SKM-1 treated with dmso at 0.1 percent for 144 hours (cell line): ENCODE data around the gene LOXL3.
A peak's percentile ranks its signal among the peaks of the same experiment; 100 is the strongest.

Experiments
- DNase-seq: peaks from one replicate; lab custom pipeline; 2025; ENCODE audit not compliant: unreplicated experiment; lab: John Stamatoyannopoulos, UW

The LOXL3 gene

DNA sequence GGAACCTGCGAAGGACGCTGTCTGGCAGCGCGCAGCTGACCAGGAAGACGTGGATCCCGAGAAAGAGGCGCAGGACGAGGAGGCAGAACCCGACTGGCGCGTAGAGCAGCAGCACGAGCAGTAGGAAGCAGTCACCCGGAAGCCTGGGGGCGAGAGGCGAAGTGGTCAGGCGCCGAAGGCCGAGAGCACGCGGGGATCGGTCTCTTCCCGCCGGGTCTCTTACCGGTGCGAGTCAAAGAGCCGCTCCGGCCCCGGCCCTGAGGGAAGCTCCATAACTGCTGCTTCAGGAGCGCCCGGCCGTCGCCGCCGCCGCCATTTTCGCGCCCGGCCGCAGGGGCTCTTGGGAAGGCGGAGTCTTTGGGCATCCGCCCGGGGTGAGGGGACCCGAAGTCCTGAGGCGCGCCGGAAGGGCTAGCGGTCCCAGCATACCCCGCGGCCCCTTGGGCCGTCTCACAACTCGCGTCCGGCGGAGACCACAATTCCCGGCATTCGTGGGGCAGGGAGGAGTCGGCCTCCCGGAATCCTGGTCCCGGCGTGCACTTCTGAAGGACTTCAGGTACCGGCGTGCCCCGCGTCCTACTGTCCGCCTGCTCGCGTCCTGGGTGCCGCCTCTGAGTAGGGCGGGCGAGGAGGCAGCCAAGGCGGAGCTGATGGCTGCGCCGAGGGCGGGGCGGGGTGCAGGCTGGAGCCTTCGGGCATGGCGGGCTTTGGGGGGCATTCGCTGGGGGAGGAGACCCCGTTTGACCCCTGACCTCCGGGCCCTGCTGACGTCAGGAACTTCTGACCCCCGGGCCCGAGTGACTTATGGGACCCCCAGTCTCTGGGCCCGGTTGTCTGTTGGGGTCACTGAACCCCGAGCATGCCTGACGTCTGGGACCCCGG is 24.1 kb downstream of the LOXL3 start, which contains the start of the genes AUP1 and HTRA2:
Gene AUP1 (minus strand): TSS at position 350 of the 882 bp plus-strand sequence. CDS start 77 bp downstream, at position 273.
Gene HTRA2 (plus strand): TSS at position 577 of the 882 bp plus-strand sequence. CDS start 74 bp downstream, at position 651.
- peak; percentile 98 for DNase-seq

DNA sequence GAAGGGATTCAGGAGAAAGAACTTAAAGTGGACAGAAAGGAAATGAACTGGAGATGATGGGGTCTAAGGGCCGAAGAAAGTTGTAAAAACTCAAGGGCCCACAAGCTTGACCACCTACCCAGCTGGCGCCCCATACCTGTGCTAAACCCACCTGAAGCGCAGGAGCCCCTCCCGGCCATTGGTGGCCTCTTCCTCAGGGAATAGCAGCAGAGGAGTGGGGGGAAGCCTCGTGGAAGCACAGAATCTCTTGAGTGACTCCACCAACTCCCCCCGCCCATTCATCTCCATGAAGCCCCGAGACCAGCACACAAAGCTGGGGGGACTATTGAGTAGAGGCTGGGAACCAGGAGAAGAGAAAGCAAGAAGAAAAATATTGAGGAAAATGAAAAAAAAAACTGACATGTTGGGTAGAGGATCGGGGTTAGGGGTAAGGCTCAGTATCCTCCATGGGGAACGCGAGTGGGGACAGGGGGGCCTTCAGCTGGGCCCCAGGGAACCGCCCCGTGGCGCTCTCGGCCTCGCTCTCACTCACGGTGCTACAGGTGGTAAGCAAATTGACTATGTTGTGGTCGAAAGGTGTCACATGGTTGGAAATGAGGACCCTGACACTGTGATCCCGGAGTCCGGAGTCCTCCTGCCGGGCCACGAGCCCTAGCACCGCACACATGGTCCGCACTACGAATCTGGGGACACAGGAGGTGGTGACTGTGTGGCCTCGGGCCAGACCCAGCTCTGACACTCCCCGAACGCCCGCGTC is 25.0 kb downstream of the LOXL3 start:
- DNase-seq, result no peak

DNA sequence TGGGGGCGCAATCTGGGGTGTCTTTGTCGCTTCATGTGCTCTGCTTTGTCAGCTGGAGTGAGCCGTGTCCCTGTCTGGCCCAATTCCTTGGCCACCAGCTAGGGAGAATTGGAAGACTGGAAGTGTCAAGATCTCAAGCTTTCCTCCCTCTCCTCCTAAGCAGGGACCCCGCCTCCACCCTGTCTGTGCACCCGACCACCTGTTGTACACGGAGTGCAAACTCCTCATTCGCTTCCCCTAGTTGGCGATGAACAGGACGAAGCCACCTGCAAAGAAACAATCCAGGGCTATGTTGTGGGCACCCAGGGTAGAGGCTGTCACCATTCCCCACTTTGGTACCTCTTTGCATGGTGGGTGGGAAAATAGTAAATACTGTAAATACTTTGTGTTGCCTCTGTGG is 26.0 kb downstream of the LOXL3 start:
- no peak for DNase-seq

DNA sequence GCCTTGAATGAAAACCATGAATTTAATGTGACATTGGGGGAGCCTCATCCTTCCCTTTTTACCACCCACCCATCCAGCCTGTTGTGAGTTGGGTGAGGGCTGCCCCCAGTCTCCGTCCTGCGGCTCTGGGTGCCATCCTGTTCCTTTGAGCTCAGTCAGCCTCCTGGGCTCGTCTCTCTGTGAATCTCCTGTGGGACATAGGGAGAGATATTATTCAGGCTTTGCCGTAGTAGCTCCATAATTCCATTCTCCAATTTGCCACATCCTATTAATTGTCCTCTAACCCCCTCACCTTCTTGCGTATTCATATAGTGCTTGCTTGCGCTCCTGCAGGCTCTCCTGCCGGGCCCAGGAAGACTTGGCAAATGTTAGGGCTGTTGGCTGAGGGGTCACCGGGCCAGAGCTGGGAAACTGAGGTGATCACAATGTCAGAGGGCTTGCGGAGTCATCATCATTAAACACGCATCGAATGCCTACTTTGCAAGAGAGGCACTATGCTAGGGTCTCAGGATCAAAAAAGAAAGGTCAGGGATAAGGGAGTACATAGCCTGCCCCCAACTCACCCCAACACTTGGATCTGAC is 27.0 kb downstream of the LOXL3 start:
- DNase-seq, result no peak

DNA sequence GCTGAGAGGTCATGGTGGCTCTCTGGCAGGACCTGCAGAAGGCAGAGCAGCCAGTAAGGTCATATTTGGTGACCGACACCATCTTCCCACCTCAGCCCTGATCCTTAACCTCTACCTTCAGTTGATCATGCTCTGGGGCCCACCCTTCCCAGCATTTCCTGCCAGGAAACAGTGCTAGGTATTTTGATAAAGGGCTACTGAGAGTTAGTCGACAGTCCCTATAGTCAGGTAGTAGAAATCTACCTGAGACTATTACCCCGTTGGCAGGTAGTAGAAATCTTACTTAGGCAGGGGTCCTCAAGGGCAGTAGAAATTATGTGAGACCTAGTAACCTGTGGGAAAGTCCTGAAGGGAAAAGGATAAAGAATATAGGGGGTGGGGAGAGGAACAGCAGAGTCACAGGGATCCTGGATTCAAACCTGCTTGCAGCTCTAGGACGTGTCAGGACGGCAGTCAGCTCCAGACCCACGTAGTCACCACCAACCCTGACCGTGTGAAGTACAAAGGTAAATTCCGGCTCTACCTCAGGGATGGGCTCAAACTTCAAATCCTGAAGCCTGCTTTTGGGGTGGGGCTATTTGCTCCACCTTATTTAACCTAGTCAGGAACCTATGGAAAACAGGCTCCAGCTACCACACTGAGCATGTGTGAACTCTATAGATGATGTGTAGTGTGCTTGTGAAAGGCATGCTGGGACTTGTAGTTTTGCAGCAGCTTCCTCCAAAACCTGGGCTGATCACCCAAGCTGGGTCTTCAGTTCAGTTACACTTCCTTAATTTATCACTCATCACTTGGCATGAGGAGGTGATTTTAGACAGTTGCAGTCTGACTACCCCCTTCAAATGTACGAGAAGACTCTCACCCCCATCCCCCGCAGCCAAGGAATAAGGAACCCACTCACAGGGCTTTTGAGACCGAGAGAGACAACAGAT is 27.8 kb downstream of the LOXL3 start, which contains the start of gene DQX1:
Gene DQX1 (minus strand): TSS at position 515 of the 932 bp plus-strand sequence. CDS start 502 bp downstream, at position 13.
- DNase-seq, result peak; percentile 54

DNA sequence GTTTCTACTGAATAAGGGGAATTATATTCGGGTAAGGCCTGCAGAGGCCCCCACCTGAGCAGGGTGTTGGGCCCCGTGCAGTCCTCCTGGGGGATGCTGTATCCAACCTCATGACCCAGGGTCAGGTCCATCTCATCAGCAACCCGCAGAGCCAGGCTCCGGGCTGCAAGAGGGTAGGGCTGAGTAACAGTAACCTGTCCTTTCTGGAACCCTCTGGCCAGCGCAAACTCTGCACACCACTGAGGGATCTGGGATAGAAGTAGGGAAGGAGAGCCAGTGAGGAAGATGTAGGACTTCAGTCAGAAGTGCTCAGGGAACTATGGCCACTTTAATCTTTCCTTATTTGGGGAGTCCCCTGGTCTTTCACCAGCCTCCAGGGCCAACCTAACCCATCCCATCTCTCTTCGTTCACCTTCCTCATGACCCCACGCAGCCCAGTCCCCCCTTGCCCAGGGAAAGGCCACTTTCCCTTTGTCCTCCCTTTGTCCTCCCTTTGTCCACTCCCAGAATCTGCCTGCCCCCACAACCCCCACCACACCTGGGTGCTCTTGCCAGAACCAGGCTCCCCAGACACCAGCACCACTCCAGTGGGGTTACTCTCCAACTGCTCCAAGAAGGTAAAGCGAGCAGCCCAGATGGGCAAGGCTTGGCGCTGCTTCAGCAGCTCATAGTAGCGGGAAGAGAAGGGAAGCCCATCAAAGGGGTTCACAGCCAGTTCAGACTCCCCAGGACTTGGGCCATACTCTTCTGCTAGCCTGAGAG is 28.6 kb downstream of the LOXL3 start:
- DNase-seq, result no peak

DNA sequence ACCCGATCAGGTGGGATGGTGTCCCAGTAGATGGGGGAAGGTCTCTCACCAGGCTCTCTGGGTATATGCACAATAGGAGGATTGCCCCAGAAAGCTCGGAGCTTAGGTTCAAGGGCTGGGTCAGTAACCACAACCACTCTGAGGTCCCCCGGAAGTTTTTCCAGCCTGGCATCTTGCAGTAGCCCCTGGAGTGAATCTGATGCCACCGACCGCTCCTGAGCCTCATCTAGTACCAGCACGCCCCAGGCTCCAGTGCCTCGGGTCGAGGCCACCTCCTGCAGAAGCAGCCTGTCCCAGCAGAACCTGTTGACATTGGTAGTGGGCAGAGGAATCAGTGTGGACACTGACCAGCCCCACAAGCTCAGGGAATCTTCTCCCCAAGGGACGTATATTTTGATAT is 29.7 kb downstream of the LOXL3 start:
- no peak for DNase-seq

DNA sequence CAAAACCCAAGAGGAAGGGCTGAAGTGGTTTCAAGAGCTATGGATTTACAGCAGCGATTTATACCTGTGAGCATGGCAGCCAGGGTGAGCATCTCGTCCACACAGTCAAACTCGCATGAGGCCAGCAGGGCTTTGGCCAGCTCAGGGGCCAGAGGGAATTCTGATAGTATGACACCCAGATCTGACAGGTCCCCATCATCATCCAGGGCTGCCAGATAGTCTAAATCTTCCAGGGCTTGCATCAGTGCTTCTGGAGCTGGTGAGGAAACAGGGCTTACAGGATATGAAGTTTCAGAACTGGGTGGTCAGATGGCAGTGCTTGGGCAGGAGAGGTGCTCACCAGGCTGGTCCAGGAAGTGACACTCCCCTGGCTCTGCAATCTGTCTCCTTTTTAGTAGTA is 31.2 kb downstream of the LOXL3 start:
- no peak for DNase-seq

DNA sequence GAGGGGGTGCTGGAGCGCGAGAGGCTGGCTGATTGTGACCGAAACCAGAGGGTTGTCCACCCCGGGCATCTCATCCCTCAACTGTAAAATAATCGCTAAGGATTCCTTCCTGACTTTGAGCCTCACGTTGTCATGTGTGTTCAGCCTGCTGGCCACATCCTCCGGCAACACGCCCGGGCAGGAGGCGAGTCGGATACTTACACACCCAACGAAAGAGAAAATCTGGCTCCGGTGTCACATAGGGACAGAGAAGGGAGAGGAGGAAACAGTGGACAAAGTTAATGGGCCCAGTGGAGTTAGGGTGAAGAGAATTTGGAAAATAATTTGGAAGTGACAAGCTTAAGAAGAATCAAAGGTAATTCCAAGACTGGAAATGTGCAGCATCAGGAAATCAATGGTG is 37.1 kb downstream of the LOXL3 start:
- DNase-seq, result no peak

DNA sequence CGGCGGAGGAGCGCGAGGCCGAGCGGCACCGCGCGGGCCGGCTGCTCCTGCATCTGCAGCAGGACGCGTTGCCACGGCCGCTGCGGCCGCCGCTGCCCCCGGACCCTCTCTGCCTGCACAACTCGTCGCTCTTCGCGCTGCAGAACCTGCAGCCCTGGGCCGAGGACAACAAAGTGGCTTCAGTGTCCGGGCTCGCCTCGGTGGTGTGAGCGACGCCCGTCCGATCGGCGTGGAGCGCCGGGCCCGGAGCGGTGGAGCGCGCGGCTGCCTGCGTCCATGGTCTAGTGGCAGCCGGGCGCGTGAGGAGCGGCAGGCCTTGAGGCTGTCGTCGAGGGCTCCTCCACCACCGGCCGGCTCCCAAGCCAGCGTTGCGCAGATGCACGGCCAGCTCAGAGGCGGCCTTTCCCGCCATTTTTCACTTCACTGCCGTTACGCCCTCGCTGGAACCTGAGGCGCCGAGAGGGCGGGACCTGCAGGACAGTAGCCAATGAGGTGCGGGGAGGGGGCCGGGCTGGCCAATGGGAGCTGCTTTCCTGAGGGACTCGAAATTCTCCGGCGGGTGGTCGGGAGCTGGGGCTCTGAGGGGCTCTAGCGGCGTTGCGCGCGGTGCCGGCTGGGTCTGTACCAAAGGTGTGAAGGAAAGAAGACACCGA is 37.6 kb downstream of the LOXL3 start:
- DNase-seq, result no peak

DNA sequence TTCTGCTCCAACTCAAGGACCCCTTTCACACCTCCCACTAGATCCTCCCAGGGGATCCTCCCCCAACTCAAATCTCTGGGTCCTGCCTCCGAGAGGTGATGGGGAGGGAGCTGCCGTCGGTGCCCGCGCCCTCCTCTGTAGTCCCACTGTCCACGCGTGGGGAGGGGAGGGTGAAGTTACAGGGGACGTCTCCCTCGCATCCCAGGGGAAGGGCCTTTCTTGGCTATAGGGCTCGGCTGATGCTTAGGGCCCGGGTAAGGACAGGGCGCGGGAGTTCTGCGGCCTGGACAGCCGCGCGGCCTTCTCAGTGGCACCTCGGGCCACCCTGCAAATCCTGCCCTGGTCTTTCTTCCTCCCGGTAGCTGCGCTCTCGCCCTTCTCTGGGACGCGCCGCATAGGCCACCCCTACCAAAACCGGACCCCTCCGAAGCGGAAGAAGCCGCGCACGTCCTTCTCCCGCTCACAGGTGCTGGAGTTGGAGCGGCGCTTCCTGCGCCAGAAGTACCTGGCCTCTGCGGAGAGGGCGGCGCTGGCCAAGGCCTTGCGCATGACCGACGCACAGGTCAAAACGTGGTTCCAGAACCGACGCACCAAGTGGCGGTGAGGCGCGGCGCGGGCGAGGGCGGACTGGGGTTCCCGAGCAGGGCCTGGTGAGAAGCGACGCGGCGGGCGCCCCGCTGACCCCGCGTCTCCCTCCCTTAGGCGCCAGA is 38.3 kb downstream of the LOXL3 start:
- no peak for DNase-seq

DNA sequence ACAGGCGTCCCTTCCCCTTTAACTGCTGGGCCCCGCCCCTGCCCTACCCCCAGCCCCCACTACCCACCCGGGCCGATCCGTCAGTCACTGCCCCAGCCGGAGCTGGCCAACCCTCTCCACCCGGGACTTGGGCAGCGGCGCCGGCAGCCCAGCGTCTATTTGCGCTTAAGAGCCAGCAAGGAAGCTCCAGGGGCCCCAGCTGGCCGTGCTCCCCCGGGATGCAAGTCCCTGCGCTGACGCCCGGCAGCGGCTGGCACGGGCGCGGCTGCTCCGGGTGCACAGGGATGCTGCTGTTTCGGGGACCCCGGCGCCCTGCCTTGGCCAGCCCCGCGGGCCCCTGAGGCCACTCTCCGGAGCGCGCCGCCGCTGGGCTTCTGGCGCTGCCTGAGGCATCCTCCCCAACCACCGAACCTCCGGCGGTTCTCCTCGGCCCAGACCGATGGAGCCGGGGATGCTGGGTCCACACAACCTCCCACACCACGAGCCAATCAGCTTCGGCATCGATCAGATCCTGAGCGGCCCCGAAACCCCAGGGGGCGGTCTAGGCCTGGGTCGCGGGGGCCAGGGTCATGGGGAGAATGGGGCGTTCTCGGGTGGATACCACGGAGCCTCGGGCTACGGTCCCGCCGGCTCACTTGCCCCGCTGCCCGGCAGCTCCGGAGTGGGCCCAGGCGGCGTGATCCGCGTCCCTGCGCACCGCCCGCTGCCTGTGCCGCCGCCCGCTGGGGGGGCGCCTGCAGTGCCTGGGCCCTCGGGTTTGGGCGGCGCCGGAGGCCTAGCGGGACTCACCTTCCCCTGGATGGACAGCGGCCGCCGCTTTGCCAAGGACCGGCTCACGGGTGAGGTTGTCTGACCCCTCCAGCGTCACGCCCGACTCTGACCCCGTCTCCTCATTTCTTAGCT is 39.1 kb downstream of the LOXL3 start, which contains the start of gene TLX2:
Gene TLX2 (plus strand): TSS at position 83 of the 903 bp plus-strand sequence. CDS start 357 bp downstream, at position 440.
- no peak for DNase-seq

DNA sequence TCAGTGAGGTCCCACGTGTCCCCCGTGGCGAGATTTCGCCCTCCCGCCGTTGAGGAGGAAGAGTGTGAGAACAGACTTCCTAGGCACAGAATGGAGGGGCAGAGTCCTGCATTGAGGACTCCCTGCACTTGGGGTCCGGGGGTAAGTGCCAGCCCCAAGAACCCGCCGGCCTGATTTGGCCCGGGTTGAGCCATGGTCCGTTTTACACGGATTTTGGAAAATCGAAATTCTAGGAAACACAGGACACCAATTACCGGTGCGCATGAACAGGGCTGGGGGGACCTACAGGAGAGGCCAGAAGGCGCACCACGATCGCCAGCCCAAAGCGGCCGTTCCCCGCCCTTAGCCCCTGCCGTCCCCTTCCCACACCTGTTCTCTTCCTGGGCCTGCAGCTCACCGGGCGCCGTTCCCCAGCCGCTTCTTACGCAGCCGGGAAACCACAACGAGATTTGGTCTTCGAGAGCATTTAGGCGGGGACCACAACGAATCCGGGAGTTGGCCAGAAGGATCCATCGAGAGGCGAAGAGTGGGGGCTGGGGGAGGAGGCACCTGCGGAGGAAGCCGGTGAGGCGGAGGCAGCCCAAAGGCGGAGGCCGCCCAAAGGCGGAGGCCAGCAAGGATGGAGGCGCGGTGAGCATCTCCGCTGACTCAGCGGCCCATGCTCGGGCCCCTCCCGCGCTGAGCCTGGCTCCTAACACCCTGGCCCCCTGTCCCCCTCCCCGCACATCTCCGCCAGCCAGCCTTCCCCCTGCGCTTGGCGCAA is 40.0 kb downstream of the LOXL3 start:
- no peak for DNase-seq

DNA sequence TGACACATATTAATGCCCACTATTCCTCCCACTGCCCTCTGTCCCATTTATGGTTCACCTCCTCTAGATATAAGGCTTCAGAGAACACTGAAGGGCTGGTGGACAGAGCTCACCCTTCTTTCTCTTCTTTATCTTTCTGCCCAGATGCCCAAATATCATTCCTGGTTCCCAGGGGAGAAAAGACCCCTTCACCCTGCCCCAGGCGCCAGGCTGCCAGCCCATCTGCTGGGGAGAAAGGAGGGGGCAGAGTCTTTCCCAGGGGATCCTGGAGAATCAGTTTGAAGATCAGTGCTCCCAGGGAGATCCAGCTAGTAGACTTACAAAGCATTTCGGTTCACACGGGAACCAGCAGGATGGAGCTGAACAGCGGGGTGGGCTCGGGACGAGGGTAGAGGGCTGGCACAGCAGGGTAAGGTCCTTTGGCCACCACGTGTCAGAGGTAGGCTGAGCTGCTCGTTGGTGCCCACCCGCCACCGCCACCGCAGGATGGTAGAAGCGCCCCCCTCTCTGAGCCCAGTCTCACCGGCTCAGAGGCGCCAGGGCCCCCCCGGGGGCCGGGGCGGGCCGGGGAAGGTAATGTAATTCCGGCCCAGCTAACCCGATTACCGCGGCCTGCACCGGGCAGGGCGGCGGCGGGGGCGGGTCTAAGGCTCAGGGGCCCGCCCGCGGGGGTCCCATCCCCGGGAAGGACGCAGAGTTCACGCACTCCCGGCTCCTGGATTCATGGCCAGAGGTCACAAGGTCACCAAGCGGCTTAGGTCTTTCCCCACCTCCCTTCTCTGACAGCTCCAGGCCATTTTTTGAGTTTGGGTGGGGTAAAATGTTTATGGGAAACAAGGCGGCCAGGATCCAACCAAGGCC is 40.8 kb downstream of the LOXL3 start:
- no peak for DNase-seq

DNA sequence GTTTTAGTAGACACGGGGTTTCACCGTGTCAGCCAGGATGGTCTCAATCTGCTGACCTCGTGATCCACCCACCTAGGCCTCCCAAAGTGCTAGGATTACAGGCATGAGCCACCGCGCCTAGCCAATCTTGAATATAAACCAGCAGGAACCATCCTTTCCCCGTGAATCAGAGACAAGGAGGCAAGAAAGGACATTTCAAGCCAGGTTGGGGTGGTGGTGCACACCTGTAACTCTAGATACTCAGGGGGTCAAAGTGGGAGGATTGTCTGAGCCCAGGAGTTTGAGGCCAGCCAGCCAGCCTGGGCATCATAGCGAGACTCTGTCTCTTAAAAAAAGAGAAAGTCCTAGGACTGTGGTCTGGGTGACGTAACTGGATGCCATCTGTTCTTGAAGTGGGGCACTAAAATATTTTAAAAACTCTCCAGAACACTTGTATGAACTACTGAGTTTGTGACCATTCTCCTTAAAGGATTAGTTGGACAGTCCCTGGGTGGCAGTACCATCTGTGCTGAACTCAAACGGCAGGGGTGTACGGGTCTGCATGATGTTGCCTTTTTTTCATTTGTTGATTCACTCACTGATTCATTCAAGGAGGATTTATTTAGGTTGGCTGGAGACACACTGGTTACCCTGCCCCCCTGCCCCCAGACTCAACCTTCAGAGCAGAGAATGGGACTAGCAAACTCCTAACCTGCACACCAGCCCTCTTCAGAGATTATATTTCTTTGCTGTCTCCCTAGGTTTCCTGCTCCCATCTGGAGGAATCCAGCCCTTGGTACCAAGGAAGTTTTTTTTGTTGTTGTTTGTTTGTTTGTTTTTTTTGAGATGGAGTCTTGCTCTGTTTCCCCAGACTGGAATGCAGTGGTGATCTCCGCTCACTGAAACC is 42.4 kb downstream of the LOXL3 start:
- no peak for DNase-seq
